PFSK-1 (cell line): ENCODE measurements around the gene USH2A.

Experiments
- FOXP2 ChIP-seq: optimal IDR thresholded peaks from 2 replicates; pipeline ENCODE3; 2011; ENCODE audit warnings: borderline replicate concordance, control low read depth, inconsistent platforms; ENCODE audit not compliant: insufficient read depth; ENCODE audit errors: extremely low read length, extremely low read depth
- POLR2AphosphoS5 ChIP-seq: IDR thresholded peaks from 2 replicates; pipeline ENCODE4 v1.6.1; 2012; ENCODE audit warnings: low read depth, mild to moderate bottlenecking, control low read depth, low read length, moderate library complexity
- SIN3A ChIP-seq: IDR thresholded peaks from 2 replicates; pipeline ENCODE4 v1.6.1; 2012; ENCODE audit warnings: mild to moderate bottlenecking, low read length, moderate library complexity, borderline replicate concordance; ENCODE audit not compliant: insufficient read depth
- TAF1 ChIP-seq: IDR thresholded peaks from 2 replicates; pipeline ENCODE4 v1.6.1; 2012; ENCODE audit warnings: low read length, control low read depth, borderline replicate concordance; ENCODE audit not compliant: insufficient read depth
- TF ChIP-seq, protein P1 (sequence below), 2 experiments: IDR thresholded peaks; 2 replicates each; pipeline versions ENCODE4 v1.6.1 to v1.8.0; 2011 to 2012; ENCODE audit warnings: low read depth in 2 of 2, low read length in 2 of 2, control low read depth in 1 of 2, inconsistent platforms in 1 of 2, mild to moderate bottlenecking in 1 of 2, moderate library complexity in 1 of 2; ENCODE audit not compliant: insufficient read depth in 1 of 2

Gene USH2A

DNA sequence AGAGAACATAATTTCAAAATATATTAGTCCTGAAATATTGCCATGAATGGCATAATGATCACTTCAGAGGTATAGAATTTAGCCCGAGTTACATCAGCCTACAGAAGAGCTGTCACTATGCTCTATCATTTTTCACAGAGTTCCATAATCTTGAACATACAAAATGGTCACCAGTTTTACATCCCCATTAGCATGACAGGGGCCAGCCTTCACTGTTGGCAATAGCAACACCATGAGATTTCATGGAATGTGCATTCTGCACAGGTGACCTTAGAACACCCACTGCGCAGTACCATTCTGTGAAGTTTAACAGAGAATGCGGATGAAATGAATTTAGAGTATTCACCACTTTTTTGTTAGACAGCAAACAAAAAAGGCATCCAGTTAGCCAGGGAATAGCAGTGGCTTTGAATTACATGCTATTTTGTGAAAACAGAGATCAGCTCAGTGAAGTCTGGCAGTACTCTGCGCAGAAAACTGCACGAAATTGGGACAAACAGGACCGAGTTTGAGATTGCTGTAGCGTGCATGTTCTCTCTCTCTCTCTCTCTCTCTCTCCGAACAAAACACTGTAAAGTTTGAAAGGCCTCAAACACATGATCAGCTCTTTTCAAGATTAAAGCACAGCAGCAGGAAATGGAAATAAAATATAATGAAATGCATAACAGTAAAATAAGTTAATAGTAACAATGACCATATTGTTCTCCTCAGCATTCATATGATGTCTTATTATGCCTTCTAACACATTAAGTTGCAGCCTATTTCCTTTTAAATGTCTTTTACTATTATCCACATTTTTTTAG, 349.3 kb downstream of the USH2A start:
- TF ChIP-seq POLR2AphosphoS5 (no peak), SIN3A (no peak), TAF1 (no peak), FOXP2 (no peak)
- TF ChIP-seq, protein P1, sequence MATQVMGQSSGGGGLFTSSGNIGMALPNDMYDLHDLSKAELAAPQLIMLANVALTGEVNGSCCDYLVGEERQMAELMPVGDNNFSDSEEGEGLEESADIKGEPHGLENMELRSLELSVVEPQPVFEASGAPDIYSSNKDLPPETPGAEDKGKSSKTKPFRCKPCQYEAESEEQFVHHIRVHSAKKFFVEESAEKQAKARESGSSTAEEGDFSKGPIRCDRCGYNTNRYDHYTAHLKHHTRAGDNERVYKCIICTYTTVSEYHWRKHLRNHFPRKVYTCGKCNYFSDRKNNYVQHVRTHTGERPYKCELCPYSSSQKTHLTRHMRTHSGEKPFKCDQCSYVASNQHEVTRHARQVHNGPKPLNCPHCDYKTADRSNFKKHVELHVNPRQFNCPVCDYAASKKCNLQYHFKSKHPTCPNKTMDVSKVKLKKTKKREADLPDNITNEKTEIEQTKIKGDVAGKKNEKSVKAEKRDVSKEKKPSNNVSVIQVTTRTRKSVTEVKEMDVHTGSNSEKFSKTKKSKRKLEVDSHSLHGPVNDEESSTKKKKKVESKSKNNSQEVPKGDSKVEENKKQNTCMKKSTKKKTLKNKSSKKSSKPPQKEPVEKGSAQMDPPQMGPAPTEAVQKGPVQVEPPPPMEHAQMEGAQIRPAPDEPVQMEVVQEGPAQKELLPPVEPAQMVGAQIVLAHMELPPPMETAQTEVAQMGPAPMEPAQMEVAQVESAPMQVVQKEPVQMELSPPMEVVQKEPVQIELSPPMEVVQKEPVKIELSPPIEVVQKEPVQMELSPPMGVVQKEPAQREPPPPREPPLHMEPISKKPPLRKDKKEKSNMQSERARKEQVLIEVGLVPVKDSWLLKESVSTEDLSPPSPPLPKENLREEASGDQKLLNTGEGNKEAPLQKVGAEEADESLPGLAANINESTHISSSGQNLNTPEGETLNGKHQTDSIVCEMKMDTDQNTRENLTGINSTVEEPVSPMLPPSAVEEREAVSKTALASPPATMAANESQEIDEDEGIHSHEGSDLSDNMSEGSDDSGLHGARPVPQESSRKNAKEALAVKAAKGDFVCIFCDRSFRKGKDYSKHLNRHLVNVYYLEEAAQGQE (IDR thresholded peaks at IDR 0.05; ENCODE audit: insufficient read depth in 1 of 2, low read depth in 2 of 2, low read length in 2 of 2): no peak

GRCh38 chr1:216071262-216071661, 352.0 kb downstream of the USH2A start:
- TF ChIP-seq TAF1 (no peak), SIN3A (no peak), FOXP2 (no peak), POLR2AphosphoS5 (no peak)
- TF ChIP-seq, protein P1 (IDR thresholded peaks at IDR 0.05; ENCODE audit: insufficient read depth in 1 of 2, low read depth in 2 of 2, low read length in 2 of 2): no peak

- TF ChIP-seq, protein P1 (IDR thresholded peaks at IDR 0.05; ENCODE audit: insufficient read depth in 1 of 2, low read depth in 2 of 2, low read length in 2 of 2): no peak
- TF ChIP-seq SIN3A (no peak), TAF1 (no peak), POLR2AphosphoS5 (no peak), FOXP2 (no peak)
These were observed 358.6 kb downstream of the USH2A start for GRCh38 chr1:216064643-216065042.

DNA sequence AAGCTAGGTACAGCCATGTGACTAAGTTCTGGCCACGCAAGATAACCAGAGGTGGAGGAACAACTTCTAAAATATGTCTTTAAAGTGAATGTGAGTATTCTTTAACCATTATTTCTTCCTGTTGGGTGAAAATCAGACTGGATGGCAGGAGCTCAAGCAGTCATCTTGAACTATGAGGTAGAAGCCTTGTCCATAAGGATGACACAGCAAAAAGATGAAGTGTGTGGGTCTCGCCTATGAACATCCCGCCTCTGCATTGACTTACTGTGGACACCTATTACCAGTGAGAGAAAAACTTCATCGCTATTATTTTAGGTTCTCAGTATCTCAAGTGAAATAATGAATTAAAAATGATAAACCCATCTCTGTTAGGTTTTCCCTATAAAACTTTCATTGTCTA, 365.3 kb downstream of the USH2A start:
- TF ChIP-seq TAF1: no peak
- TF ChIP-seq FOXP2: no peak
- no peak for TF ChIP-seq POLR2AphosphoS5
- no peak for TF ChIP-seq SIN3A
- TF ChIP-seq, protein P1 (IDR thresholded peaks at IDR 0.05; ENCODE audit: insufficient read depth in 1 of 2, low read depth in 2 of 2, low read length in 2 of 2): no peak

GRCh38 chr1:216057063-216057462, 366.2 kb downstream of the USH2A start:
- TF ChIP-seq, protein P1 (IDR thresholded peaks at IDR 0.05; ENCODE audit: insufficient read depth in 1 of 2, low read depth in 2 of 2, low read length in 2 of 2): no peak
- TF ChIP-seq TAF1: no peak
- TF ChIP-seq POLR2AphosphoS5: no peak
- TF ChIP-seq FOXP2: no peak
- TF ChIP-seq SIN3A: no peak
